Astrocyte of the hippocampus (primary cell): Measurements from ENCODE around the gene MYEOV.
A peak's percentile ranks its signal among the peaks of the same experiment; 100 is the strongest.

Experiments used
- DNase-seq: peaks from one replicate; pipeline ENCODE4 v3.0.0; 2011; ENCODE audit warnings: low read depth, low spot score

Gene MYEOV

DNA sequence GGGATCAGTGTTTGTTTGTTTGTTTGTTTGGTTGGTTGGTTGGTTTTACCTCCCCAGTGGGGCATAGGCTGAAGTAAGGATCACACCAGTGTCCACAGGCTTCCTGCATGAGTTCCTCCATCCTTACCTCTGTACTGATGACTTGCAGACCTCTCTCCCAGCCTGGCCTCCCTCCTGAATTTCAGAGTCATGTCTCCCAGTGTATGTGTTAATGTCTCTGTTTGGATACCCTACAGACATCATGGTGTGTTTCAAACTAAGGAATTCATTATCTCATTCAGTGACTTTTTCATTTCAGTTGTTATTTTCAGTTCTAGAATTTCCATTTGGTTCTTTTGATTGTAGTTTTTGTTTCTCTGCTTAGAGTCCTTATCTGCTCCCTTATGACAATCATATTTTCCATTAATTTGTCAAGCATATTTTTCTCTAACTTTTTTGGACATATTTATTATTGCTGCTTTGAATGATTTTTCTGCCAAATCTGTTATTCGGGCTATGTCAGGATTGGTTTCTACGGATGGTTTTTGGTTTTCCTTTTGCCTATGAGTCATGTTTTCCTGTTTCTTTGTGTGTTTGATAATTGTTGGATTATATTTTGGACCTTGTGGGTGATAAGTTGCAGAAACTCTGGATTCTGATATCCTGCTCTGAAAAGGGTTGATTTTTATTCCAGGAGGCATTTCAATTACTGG is 23.6 kb downstream of the MYEOV start:
- peak; percentile 39 for DNase-seq

DNA sequence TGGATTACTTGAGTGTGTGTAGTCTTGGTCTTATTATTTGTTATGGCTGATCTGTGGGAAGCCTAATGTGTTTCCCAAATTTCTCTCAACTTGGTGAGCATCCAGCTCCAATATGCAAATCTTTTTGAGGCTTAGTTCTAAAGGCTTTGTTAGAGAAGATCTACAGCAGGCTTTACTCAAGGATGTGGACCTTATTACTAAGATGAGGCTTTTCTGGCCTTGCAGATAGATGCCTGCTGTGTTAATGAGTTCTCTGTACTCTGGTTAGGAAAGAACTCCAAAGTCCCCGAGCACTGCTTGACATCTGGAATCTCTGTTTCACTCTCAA is 24.1 kb downstream of the MYEOV start:
- no peak for DNase-seq

DNA sequence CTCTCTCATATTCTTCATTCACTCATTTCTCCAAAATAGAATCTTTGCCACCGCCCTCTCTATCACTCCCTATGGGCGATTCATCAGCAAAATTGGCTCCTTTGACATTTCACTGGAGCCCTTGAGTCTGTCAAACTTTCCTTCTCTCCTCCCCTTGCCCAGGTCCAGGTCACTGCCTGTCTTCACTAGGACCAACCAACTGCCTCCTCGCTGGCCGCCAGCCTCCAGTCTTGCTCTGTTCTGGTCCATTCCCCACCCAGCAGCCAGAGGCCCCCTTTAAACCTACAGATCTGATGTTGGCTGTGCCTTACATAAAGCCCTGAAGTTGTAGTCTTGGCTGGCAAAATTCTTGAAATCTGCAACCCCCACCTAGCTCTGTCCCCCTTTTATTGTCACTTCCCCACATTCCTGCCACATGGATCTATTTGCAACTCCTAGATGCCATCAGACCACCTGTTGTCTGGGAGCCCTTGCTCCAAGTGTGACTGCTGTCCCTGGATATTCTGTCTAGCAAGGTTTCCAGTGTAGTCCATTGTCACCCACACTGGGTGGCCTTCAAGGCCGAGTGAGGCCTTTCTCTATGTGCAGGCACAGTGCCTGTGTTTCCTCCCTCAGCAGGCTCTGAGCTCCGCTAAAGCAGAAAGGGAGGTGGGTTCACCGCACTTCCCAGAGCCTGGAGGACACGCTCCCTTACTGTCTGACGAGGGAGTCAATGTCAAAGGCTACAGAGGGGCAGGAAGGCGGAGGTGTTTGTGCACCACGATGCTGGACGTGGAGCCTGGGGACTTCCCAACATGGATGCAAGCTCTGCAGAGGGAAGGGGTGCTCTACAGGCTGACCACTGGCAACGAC is 25.5 kb downstream of the MYEOV start:
- no peak for DNase-seq

DNA sequence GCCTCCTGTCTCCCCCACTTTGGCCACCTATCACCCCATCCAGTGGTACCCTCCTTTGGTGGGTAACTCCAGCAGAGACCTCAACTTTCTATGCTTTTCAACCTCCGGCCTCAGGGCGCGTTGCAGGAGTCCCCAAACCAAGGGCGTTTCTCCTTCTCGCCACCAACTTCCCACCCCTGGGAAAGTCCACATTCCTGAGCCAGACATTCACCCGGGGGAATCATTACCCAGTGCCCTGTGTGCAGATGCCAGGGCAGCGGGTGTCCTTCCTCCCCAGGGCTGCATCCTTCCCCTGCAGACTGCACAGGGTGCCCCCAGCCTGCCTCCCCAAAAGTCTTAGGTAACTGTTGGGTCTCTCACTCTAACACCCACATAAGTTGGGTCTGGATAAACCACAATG is 26.4 kb downstream of the MYEOV start:
- DNase-seq = peak; percentile 24

DNA sequence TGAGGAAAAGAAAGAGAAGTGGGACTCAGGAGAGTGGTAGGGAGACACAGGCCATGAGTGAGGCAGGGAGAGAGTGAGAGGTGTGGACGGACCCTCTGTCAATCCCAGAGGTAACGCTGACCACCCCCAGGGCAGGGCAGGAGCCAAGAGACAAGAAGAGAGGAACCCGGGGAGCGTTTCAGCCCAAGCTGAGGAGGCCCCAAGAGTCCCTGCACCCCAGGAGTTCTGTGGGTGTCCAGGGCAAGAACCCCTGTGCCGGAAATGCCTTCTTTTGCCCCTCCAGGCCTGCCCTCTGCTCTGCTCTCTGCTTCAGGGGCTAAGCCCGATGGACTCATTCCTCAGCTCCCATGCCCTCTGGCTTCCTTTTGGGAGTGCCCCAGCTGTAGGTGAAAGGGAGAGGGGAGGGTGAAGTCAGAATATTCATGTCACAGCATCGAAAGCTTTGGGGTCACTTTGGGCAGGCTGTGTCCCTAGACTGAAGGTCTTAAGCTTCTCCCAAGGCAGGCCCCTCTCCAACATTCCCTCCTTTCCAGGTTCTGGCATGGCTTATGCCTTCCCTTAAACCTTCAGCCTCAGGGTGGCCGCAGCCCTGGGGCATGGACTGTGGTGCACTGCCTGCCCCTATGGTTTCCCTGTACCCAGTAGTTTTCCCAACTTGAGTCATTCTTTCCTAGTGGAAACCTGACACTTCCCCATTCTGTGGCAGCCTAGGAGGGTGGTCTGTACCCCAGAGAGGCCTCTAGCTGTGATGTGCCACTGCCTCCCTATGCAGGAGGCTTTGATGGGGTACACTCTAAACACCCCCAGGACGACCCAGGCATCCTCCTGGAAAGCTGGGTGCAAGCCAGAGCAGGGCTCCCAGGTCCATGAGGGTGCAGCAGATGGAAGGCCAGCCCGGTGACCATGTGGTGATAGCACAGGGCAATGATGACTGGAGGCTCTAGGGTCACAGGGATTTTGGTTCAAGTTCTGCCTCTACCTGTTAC is 27.1 kb downstream of the MYEOV start:
- peak; percentile 18 for DNase-seq

DNA sequence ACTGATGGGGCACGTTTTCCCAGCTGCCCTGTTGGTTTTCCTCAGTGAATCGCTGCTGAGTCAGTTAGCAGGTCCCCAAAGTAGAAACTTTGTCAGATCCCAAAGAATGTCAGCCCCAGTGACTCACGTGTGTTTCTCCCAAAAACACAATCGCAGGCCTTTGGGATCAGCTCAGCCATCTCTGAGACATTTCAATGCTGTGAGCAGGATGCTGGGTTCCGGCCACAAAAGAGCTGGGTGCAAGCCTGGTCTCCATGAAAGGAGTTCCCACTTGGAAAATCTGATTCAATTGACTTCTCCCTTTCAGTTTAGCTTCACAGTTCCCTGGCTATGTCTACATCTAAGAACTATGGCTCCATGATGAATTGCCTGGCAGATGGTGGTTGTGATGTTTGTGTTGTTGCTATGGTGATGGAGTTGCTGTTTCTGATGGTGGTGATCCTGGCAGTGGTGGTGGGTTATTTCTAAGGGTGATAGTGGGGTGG is 28.0 kb downstream of the MYEOV start:
- DNase-seq = peak; percentile 88

DNA sequence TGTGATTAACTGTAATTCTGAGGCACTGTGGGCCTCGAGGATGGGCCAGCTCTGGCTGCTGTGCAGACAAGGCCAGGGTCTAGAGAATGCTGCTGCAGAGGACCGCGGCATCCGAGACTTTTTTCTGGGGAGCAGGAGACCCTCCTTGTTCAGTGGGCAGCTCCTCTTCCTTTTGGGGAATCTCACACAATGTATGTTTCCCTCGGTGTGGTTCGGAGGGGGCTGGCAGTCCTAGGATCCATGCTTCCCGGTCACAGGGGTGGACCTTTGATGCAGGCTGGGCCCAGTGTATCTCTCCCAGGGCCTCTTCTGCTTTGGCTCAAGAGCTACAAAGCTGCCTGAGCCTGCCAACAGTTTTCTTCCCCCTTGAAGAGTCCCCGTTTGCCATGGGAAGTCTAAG is 31.5 kb downstream of the MYEOV start:
- no peak for DNase-seq

DNA sequence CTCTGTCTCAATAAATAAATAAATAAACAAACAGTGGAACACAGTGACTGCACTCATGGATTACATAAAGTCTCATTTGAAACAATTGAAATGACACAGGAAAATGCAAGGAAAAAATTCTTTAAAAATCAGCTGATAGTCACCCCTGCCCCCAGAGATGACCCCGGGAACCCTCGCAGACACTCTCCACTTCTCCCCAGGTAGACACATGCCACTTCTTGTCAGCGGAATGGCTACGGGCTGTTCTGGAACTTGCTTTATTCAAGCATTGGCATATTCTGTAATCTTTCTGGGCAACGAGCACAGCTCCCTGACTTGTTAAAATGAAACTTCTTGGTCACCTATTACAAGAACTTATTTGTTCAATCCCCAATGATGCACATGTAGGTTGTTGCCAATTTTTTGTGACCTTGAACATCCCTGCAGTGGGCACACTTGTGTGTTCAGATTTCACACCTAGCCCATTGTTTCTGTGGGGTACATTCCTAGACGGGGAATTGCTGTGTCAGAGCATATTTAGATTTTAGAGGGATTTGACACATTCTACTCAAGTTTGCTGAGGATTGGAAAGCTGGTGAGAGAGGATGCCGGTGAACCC is 32.8 kb downstream of the MYEOV start:
- DNase-seq = no peak

DNA sequence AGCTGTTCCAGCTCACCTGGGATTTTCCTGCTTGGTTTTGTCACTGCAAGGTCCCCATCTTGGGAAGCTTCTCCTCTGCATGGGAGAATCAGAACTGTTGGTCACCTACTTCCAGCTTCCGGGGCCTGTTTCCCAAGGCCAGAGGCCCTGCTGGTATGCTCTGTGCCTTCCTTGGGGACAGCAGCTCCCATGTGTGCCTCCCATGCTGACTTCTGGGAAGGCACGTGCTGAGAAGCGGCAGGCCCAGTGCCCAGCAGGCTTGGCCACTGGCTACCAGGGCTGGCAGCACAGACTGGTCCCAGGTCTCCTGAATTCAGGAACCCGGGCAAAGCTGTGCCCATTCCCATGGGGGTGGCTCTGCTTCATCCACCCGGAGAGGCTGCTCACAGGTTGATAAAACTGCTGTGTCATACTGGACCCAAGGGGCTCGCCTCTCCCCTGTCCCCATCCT is 33.8 kb downstream of the MYEOV start:
- DNase-seq = no peak

DNA sequence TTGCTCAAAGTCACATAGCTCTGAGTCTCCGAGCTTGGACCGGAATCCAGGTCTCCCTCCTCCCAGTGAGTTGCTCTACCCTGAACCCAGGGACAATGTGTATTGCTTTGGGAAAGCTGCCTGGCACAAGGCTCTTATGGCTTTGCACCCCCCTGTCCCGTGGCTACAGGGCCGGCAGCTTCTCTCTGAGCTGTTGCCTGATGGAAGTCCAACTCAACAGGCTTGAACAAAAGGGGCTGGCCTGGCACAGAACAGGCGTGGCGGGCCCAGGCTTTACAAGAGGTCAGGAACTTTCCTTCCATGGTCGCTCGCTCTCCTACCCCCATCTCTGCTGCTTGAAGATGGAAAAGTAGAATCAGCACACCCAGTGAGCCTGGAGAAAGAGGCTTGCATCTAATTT is 34.3 kb downstream of the MYEOV start:
- DNase-seq = no peak

DNA sequence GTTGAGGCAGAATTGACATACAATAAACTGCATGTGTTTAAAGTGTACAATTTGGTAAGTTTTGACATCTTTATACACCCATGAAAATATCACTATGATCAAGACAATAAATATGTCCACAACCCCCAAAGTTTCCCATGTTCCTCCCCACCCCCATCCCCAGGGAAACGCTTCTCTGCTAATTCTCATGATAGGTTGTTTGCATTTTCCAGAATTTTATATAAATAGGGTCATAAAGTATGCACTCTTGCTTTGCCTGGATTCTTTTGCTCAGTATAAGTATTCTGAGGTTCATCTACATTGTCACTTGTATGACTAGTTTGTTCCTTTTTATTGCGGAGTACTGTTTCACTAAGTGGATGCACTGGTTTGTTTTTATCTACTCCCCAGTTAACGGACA is 35.6 kb downstream of the MYEOV start:
- DNase-seq = no peak

DNA sequence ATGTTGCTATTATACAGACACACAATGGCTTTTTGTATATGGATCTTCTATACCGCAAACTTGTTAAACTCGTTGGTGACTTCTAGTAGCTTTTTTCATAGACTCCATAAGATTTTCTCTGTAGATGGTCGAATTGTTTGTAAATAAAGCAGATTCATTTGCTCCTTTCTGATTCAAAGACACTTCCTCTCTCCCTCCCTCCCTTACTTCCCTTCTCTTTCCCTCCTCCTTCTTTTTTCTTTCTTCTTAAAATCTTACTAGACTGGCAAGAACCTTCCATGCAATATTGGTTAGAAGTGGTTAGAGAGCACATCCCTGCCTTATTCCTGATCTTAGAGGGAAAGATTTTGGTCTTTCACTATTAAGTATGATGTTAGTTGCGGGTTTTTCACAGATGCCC is 36.4 kb downstream of the MYEOV start:
- no peak for DNase-seq

DNA sequence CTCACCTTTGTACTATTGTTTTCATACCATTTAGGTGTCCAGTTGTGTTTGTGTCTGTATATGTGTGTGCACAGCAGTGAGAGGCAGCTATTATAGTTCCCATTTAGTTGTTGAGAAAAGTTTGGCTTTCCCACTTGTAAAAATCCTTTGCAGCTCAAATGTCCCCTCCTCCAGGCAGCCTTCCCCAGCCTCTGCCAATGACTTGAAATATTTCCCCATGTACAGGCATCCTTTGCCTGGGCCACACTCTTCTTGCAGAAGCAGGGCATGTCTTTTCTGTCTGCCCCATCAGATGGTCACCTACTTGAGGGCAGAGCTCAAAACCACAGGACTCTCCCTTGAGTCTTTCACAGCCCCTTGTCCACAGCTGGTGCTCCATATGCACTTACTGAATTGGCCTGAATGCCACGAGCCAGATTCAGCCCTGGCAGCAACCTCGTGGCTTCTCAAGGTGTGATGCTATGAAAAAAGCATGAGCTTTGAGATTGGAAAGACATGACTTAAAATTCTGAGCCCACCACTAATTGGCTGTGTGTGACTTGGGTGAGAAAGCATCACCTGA is 39.3 kb downstream of the MYEOV start:
- no peak for DNase-seq

DNA sequence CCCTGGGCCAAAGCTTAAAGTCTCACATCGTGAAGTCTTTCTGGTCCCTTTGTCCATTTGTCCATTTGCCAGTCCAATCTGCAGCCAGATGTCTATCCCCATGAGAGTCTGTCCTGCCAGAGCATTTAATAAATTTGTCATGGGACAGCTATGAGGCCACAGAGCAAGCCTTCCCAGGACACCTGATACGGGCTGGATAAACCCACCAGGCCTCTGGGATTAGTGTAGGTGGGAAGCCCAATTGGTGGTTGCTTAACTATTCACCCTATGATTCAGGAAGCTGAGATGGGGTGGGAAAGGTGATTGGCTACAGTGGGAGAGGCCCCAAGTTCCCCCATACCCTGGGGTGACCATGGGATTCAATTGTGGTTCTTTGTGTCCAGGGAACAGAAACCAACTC is 39.9 kb downstream of the MYEOV start:
- no peak for DNase-seq

DNA sequence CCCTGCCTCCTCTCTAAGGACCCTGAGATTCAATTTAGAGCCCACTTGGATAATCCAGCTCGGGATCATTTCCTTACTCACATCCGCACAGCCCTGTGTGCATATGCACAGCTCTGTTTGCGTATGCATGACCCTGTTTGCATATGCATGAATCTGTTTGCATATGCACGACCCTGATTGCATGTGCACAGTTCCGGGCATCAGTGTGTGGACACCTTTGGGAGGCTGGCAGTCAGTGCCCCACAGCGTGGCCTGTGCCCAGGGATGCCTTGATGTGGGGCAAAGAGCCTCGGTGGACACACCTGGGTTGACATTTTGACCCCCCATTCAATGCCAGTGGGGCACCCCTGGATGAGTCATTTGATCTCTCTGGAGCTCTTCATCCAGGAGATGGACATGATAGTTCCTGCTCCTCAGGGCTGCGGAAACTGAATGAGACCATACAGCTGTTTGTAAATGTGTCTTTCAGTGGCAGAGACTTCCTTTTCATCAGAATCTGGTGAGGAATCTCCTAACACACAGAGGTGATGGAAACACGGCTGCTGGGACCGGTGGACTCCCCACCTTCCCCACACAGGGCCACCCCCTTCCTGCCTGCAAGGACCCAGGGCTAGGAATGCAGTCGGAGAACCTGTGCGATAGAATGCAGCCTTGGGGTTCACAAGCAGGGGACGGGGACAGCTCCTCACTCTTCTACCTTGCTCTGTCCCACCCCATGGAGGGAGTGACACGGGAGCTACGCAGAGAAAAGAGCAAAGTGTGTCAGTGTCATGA is 41.2 kb downstream of the MYEOV start:
- DNase-seq = no peak

DNA sequence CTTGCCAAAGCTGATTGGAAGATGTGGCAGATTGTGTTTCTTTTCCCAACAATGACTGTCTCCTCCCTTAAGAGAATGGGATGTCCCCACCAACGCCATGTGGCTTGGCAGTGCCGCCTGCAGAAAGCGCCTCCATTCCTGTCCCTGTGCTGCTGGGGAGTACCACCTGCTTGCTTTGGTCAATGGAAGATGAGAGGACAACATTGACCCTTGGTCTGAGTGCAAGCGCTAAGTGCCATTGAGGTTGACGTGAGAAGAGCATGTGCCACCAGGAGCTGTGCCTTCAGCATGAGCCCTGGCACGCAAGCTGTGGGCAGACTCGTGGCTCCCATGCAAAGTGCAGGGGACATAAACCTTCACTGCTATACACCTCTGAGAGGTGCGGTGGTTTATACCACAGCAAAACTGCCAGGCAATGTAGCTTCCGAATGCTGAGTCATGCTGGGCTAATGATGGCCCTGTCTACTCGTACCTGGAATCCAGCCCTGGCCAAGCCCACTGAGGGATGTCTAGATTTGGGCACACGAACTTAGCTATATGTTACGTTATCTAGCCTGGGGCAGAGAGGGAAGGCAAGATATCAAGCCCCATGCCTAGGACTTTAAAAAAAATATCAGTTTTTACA is 41.9 kb downstream of the MYEOV start:
- DNase-seq = no peak

DNA sequence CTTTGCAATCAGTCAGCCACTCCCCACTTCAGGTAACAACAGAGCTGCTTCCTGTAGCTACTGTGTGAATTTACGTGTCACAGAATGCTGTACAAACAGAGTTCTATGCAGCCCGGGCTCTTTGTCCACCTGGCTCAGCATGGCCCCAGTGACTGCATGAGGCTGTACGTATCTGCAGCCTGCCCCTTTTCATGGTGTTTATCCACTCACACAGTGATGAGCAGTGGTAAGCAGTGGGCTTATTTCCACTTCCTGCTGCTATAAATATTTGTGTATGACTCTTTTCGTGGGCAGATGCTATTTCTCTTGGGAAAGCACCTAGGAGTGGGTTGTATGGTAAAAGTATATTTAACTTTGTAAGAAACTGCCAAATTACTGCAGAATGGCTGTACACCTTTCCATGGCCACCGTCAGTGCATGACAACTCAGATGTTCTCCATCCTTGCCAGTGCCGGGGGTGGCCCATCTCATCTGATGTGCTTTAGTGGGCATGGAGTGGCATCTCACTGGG is 43.3 kb downstream of the MYEOV start:
- no peak for DNase-seq

DNA sequence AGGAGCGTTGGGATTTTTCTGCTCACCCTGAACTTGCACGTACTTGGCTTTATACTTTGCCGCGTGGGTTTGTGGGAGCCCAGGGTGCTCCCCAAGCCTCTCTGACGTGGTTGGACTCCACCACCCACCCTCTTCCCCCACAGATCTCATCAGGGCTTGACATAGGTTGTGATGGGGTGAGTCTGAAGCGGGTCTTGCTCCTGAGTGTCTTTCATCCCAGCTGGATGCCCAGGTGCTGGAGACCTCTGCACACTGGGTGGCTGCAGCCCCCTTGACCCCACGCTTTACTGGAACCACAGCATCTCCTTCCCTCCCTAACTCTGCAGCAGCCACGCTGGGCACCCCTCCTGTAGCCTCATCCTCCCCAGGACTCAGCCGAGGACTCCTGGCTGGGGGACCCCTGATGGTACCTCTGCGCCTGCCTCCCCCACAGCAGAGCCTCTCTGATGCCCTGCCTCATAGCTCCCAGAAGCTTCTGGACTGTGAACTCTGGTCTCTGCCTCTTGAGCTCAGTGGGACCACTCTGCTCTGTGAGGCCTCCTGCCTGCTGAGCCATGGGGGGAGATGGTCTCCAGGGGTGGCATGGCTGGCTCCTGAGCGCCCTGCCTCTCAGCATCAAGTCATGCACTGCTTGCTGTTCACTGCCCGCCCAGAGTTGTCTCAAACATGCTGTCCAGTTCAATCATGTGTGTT is 45.2 kb downstream of the MYEOV start:
- DNase-seq = no peak

DNA sequence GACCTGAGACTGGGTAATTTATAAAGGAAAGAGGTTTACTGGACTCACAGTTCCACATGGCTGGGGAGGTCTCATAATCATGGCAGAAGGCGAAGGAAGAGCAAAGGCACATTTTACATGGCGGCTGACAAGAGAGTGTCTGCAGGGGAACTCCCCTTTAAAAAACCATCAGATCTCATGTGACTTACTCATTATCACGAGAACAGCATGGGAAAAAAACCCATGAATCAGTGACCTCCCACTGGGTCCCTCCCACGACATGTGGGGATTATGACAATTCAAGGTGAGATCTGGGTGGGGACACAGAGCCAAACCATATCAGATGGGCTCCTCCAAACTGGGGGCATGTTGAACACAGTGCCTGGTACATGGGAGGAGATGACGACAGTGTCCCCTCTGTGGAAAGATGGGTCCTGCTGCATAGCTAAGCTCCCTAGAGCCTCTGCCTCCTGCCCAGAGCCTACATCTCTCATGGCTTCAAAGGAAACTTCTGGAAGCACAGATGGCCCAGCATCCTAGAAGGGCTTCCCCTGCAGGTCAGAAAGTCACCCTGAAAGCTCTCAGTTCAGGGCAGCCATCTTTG is 46.1 kb downstream of the MYEOV start:
- no peak for DNase-seq
